ENCODE measurements around the gene PFDN1. TPM values are rescaled to one million over a fixed set of nuclear protein-coding genes. Genes with fewer than 3 reads are reported as not detected.
A peak's percentile ranks its signal among the peaks of the same experiment; 100 is the strongest.

Gene PFDN1
- total RNA-seq, 1 donor from 2014 or later, result 61.0 TPM

DNA sequence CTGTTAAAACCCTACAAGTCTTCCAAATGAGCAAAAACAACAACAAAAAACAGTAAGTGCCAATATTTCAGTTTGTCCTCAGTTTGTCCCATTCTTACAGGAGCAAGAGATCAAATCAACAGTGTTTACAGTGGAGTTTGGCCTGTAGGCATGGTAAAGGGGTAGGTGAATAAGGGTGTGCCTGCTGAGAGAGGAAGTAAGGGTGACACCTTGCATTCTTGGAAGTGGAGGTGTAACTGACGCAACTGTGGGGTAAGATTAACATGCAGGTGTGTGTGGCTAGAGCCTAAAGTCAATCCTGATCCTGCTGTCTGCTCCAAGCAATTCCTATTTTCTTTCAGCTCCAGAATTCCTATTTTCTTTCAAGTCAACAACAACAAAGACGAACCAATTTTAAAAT lies 43.4 kb downstream of the PFDN1 start:
- H3K4me1 Mint-ChIP-seq (ENCODE audit: low read depth), result peaks cover 25% of the 10 kb centered on the region
- no peak overlapping the region for H3K4me3 Mint-ChIP-seq (ENCODE audit: low read depth)
- H3K27ac Mint-ChIP-seq, result no peak overlapping the region
- intact Hi-C loops (cut with micrococcal nuclease), result loop anchor here (10.0 kb wide), 1 partner anchor 375 kb away; the partner anchor contains the start of genes CD14 and TMCO6
- H3K27me3 Mint-ChIP-seq (ENCODE audit: low read depth), result no peaks in the 10 kb centered on the region
- H3K36me3 Mint-ChIP-seq (ENCODE audit: low read depth), result peaks cover 32% of the 10 kb centered on the region
- H3K9me3 Mint-ChIP-seq, result no peaks in the 10 kb centered on the region
- no peak for DNase-seq (ENCODE audit: low spot score)

- Mint-ChIP-seq H3K4me1 (ENCODE audit: low read depth) (peaks cover 23% of the 10 kb centered on the region), H3K27ac (no peak overlapping the region), H3K4me3 (ENCODE audit: low read depth) (no peak overlapping the region), H3K27me3 (ENCODE audit: low read depth) (no peaks in the 10 kb centered on the region), H3K9me3 (no peaks in the 10 kb centered on the region), H3K36me3 (ENCODE audit: low read depth) (peaks cover 32% of the 10 kb centered on the region)
- no peak for DNase-seq (ENCODE audit: low spot score)
- intact Hi-C loops (cut with micrococcal nuclease), result loop anchor here (10.0 kb wide), 1 partner anchor 376 kb away; the partner anchor contains the start of genes CD14 and TMCO6
Measured at GRCh38 chr5:140258873-140259272, 44.0 kb downstream of the PFDN1 start.

DNA sequence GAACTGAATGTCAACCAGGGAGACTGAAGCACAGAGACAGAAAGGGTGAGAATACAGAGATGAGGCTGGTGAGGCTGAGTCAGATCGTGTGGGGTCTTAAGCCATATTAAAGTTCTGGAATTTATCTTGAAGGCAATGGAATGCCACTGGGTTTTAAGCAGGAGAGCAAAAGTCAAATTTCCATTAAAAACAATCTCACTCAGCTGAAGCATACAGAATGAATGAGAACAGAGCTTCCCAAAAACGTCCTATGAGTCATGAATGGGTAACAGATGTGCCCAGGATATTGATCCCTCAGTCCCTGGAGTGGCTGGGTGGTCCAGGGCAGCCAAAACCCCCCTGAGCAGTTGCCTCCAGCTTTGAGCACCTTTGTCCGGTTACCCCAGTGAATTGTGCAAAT lies 44.9 kb downstream of the PFDN1 start:
- Mint-ChIP-seq H3K27ac (no peak overlapping the region), H3K36me3 (ENCODE audit: low read depth) (peaks cover 31% of the 10 kb centered on the region), H3K4me1 (ENCODE audit: low read depth) (peaks cover 23% of the 10 kb centered on the region), H3K9me3 (no peaks in the 10 kb centered on the region), H3K27me3 (ENCODE audit: low read depth) (no peaks in the 10 kb centered on the region), H3K4me3 (ENCODE audit: low read depth) (no peak overlapping the region)
- intact Hi-C loops (cut with micrococcal nuclease), result loop anchor here (10.0 kb wide), 1 partner anchor 377 kb away; the partner anchor contains the start of genes CD14 and TMCO6
- DNase-seq (ENCODE audit: low spot score), result no peak

DNA sequence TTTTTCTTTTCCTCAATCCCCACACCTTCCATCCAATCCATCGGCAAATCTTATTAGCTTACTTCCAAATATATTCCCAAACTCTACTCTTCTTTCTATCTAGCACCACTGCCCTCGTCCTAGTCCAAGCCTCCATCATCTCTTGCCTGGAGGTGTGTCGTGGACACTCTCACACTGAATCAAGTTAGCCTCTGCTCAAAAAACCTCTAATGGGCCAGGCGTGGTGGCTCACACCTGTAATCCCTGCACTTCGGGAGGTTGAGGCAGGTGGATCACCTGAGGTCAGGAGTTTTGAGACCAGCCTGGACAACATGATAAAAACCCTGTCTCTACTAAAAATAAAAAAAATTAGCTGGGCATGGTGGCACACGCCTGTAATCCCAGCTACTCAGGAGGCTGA lies 46.2 kb downstream of the PFDN1 start:
- Mint-ChIP-seq H3K27me3 (ENCODE audit: low read depth) (no peaks in the 10 kb centered on the region), H3K4me3 (ENCODE audit: low read depth) (no peak overlapping the region), H3K9me3 (no peaks in the 10 kb centered on the region), H3K36me3 (ENCODE audit: low read depth) (peaks cover 25% of the 10 kb centered on the region), H3K4me1 (ENCODE audit: low read depth) (peaks cover 33% of the 10 kb centered on the region), H3K27ac (no peak overlapping the region)
- intact Hi-C loops (cut with micrococcal nuclease), result loop anchor here (10.0 kb wide), 1 partner anchor 378 kb away; the partner anchor contains the start of genes CD14 and TMCO6
- DNase-seq (ENCODE audit: low spot score), result no peak

DNA sequence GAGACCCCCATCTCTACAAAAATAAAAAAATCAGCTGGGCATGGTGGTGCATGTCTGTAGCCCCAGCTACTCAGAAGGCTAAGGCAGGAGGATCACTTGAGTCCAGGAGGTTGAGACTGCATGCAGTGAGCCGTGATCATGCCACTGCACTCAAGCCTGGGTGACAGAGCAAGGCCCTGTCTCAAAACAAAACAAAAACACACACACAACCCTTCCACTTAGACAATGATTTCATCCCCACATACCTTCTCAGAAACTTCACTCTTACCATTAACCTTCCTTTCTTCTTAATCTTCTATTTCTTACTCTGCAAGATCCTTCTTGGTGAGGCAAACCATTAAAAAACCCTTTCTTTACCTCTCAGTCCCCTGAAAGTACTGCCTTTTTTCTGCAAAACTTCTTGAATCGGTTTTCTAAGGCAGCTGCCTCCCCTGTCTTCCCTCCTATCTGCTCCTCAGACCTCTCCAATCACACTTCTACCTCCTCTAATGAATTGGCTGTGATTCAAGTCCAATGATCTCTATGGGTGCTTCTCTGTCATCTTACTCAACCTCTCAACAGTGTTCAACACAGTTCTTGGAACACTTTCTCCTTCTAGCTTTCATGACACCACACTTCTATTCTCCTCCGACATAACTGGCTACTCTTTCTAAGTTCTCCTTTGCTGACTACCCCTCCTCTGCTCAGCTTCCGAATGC lies 47.3 kb downstream of the PFDN1 start:
- DNase-seq (ENCODE audit: low spot score), result no peak
- peaks cover 33% of the 10 kb centered on the region for H3K4me1 Mint-ChIP-seq (ENCODE audit: low read depth)
- no peaks in the 10 kb centered on the region for H3K27me3 Mint-ChIP-seq (ENCODE audit: low read depth)
- intact Hi-C loops (cut with micrococcal nuclease), result loop anchor here (10.0 kb wide), 1 partner anchor 379 kb away; the partner anchor contains the start of genes CD14 and TMCO6
- no peaks in the 10 kb centered on the region for H3K9me3 Mint-ChIP-seq
- peaks cover 26% of the 10 kb centered on the region for H3K36me3 Mint-ChIP-seq (ENCODE audit: low read depth)
- H3K27ac Mint-ChIP-seq, result no peak overlapping the region
- H3K4me3 Mint-ChIP-seq (ENCODE audit: low read depth), result no peak overlapping the region

DNA sequence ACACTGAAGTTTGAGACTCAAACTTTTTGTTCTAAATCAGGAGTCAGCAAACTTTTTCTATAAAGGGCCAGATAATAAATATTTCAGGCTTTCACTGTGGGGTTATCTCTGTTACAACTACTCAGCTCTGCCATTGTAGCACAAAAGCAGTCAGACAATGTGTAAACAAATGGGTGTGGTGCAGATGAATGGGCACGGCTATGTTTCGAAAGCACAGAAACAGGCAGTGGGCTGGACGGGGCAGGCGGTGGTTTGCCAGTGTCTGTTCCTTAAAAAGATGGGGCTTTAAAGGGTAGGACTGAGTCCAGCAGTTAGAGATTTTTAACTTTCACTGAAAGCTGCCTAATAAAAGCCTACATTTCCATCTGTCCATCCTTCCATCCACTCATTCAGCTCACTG lies 48.9 kb downstream of the PFDN1 start:
- H3K27ac Mint-ChIP-seq, result no peak overlapping the region
- no peaks in the 10 kb centered on the region for H3K27me3 Mint-ChIP-seq (ENCODE audit: low read depth)
- peaks cover 20% of the 10 kb centered on the region for H3K36me3 Mint-ChIP-seq (ENCODE audit: low read depth)
- no peaks in the 10 kb centered on the region for H3K9me3 Mint-ChIP-seq
- no peak overlapping the region for H3K4me3 Mint-ChIP-seq (ENCODE audit: low read depth)
- peaks cover 39% of the 10 kb centered on the region for H3K4me1 Mint-ChIP-seq (ENCODE audit: low read depth)
- DNase-seq (ENCODE audit: low spot score), result no peak
- intact Hi-C loops (cut with micrococcal nuclease), result loop anchor here (5.0 to 10.0 kb wide), 3 partner anchors 278 to 458 kb away; partner anchors contain the start of genes CD14 and TMCO6

- H3K36me3 Mint-ChIP-seq (ENCODE audit: low read depth), result peaks cover 9% of the 10 kb centered on the region
- no peaks in the 10 kb centered on the region for H3K9me3 Mint-ChIP-seq
- peaks cover 34% of the 10 kb centered on the region for H3K4me1 Mint-ChIP-seq (ENCODE audit: low read depth)
- no peak for DNase-seq (ENCODE audit: low spot score)
- intact Hi-C loops (cut with micrococcal nuclease), result loop anchor here (5.0 to 10.0 kb wide), 3 partner anchors 280 to 460 kb away; partner anchors contain the start of genes CD14 and TMCO6
- peak overlapping the region; percentile 80 for H3K27ac Mint-ChIP-seq
- H3K4me3 Mint-ChIP-seq (ENCODE audit: low read depth), result no peak overlapping the region
- no peaks in the 10 kb centered on the region for H3K27me3 Mint-ChIP-seq (ENCODE audit: low read depth)
Measured at GRCh38 chr5:140252470-140253126, 50.3 kb downstream of the PFDN1 start.

- Mint-ChIP-seq H3K27ac (peak overlapping the region; percentile 80), H3K4me3 (ENCODE audit: low read depth) (no peak overlapping the region), H3K9me3 (no peaks in the 10 kb centered on the region), H3K36me3 (ENCODE audit: low read depth) (peaks cover 8% of the 10 kb centered on the region), H3K27me3 (ENCODE audit: low read depth) (no peaks in the 10 kb centered on the region), H3K4me1 (ENCODE audit: low read depth) (peaks cover 34% of the 10 kb centered on the region)
- intact Hi-C loops (cut with micrococcal nuclease), result loop anchor here (1.0 to 10.0 kb wide), 7 partner anchors 14 to 461 kb away; partner anchors contain the start of genes CD14, PFDN1 and TMCO6
- peak; percentile 59 for DNase-seq (ENCODE audit: low spot score)
Measured at GRCh38 chr5:140251527-140251973, 51.4 kb downstream of the PFDN1 start.

- H3K27me3 Mint-ChIP-seq (ENCODE audit: low read depth), result no peaks in the 10 kb centered on the region
- peaks cover 10% of the 10 kb centered on the region for H3K36me3 Mint-ChIP-seq (ENCODE audit: low read depth)
- no peak for DNase-seq (ENCODE audit: low spot score)
- no peak overlapping the region for H3K27ac Mint-ChIP-seq
- H3K9me3 Mint-ChIP-seq, result no peaks in the 10 kb centered on the region
- no peak overlapping the region for H3K4me3 Mint-ChIP-seq (ENCODE audit: low read depth)
- peaks cover 35% of the 10 kb centered on the region for H3K4me1 Mint-ChIP-seq (ENCODE audit: low read depth)
- intact Hi-C loops (cut with micrococcal nuclease), result loop anchor here (2.0 to 10.0 kb wide), 5 partner anchors 28 to 462 kb away; partner anchors contain the start of genes CD14, PFDN1 and TMCO6
Measured at GRCh38 chr5:140250386-140250785, 52.5 kb downstream of the PFDN1 start.

DNA sequence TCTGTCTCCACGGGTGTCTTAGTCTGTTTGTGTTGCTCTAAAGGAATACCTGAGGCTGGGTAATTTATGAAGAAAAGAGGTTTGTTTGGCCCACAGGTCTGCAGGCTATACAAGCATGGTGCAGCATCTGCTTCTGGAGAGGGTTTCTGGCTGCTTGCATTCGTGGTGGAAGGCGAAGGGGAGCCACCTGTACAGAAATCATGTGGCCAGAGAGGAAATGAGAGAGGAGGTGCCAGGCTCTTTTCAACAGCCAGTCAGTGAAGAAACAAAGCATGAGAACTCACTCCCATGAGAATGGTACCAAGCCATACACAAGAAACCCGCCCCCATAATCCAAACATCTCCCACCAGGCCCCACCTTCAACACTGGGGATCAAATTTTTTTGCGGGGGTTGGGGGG lies 53.4 kb downstream of the PFDN1 start:
- no peak overlapping the region for H3K4me3 Mint-ChIP-seq (ENCODE audit: low read depth)
- peaks cover 43% of the 10 kb centered on the region for H3K4me1 Mint-ChIP-seq (ENCODE audit: low read depth)
- no peaks in the 10 kb centered on the region for H3K9me3 Mint-ChIP-seq
- intact Hi-C loops (cut with micrococcal nuclease), result no loop called here
- H3K27me3 Mint-ChIP-seq (ENCODE audit: low read depth), result no peaks in the 10 kb centered on the region
- H3K27ac Mint-ChIP-seq, result no peak overlapping the region
- DNase-seq (ENCODE audit: low spot score), result no peak
- peaks cover 17% of the 10 kb centered on the region for H3K36me3 Mint-ChIP-seq (ENCODE audit: low read depth)

DNA sequence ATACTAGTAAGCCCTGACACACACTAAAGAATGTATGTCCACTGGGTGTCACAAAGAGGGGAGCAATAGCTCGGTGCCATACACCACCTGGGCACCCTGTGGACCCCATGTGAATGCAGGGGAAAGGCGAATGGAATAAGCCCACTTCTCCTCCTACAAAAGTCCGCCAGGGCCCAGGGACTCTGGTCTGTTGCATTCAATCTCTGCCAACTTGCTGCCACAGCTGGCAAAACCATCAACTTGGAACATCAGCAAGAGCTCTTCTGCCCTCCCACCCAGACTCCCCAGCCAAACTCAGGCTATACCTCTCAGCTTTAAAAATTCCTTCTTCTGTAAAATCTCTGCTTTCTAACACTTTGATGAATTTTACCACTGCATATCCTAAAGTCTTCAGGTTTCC lies 54.5 kb downstream of the PFDN1 start:
- Mint-ChIP-seq H3K27me3 (ENCODE audit: low read depth) (no peaks in the 10 kb centered on the region), H3K9me3 (no peaks in the 10 kb centered on the region), H3K4me3 (ENCODE audit: low read depth) (no peak overlapping the region), H3K36me3 (ENCODE audit: low read depth) (peaks cover 21% of the 10 kb centered on the region), H3K27ac (no peak overlapping the region), H3K4me1 (ENCODE audit: low read depth) (peaks cover 44% of the 10 kb centered on the region)
- no peak for DNase-seq (ENCODE audit: low spot score)
- intact Hi-C loops (cut with micrococcal nuclease), result no loop called here

GRCh38 chr5:140246378-140247122 lies 56.4 kb downstream of the PFDN1 start:
- H3K4me1 Mint-ChIP-seq (ENCODE audit: low read depth), result peaks cover 30% of the 10 kb centered on the region
- intact Hi-C loops (cut with micrococcal nuclease), result no loop called here
- H3K27ac Mint-ChIP-seq, result peak overlapping the region; percentile 9
- H3K9me3 Mint-ChIP-seq, result no peaks in the 10 kb centered on the region
- no peak overlapping the region for H3K4me3 Mint-ChIP-seq (ENCODE audit: low read depth)
- DNase-seq (ENCODE audit: low spot score), result no peak
- no peaks in the 10 kb centered on the region for H3K27me3 Mint-ChIP-seq (ENCODE audit: low read depth)
- peaks cover 21% of the 10 kb centered on the region for H3K36me3 Mint-ChIP-seq (ENCODE audit: low read depth)

Data from activated T-helper 2 cell treated with anti-CD3 and anti-CD28 coated beads, Interferon-gamma antibody, Interleukin-2, Interleukin-4, amounts not matched to agents 10 μg/mL and 5 μg/mL and 100 μg/mL, durations not matched to agents 14 hours and 24 hours and 36 hours (primary cell).